NCI-H1417 (cell line): ENCODE data around the gene TMEM178B.
A peak's percentile ranks its signal among the peaks of the same experiment; 100 is the strongest.
"Not testable (repeated sequence)": the region's sequence is repeated elsewhere in the genome, so short reads cannot be mapped to it uniquely, and the experiment has no call there.

Source experiments
- DNase-seq, 3 experiments: peaks; one replicate each; lab custom pipeline; 2025; lab: John Stamatoyannopoulos, UW

TMEM178B gene

GRCh38 chr7:141184532-141185190, 110.8 kb downstream of the TMEM178B start:
- DNase-seq = no peak

GRCh38 chr7:141185369-141185967, 111.6 kb downstream of the TMEM178B start:
- no peak for DNase-seq

GRCh38 chr7:141189231-141189630, 115.4 kb downstream of the TMEM178B start:
- DNase-seq = no peak

GRCh38 chr7:141190495-141190894, 116.6 kb downstream of the TMEM178B start:
- DNase-seq = no peak

- DNase-seq = peak in 1 of 3 experiments; percentile 25
Measured at GRCh38 chr7:141191277-141191676, 117.4 kb downstream of the TMEM178B start.

GRCh38 chr7:141193066-141193465, 119.2 kb downstream of the TMEM178B start:
- DNase-seq = no peak

- not testable (repeated sequence) for DNase-seq
Measured at GRCh38 chr7:141195722-141196121, 121.9 kb downstream of the TMEM178B start.

GRCh38 chr7:141198194-141198958, 124.5 kb downstream of the TMEM178B start:
- peak in 1 of 3 experiments; percentile 19 for DNase-seq

GRCh38 chr7:141200191-141201108, 126.6 kb downstream of the TMEM178B start:
- no peak for DNase-seq

- no peak for DNase-seq
Measured at GRCh38 chr7:141201145-141201885, 127.5 kb downstream of the TMEM178B start.

- no peak for DNase-seq
Measured at GRCh38 chr7:141202535-141202934, 128.7 kb downstream of the TMEM178B start.

- DNase-seq = no peak
Measured at GRCh38 chr7:141203177-141203576, 129.3 kb downstream of the TMEM178B start.

- DNase-seq = peak in 1 of 3 experiments; percentile 55
Measured at GRCh38 chr7:141203586-141203985, 129.7 kb downstream of the TMEM178B start.

- DNase-seq = no peak
Measured at GRCh38 chr7:141207661-141208060, 133.8 kb downstream of the TMEM178B start.

GRCh38 chr7:141208539-141208938, 134.7 kb downstream of the TMEM178B start:
- DNase-seq = peak in 2 of 3 experiments; percentile 16 to 96

- DNase-seq = peak in 1 of 3 experiments; percentile 55
Measured at GRCh38 chr7:141209454-141209853, 135.6 kb downstream of the TMEM178B start.

- DNase-seq = no peak
Measured at GRCh38 chr7:141210862-141211261, 137.0 kb downstream of the TMEM178B start.

- DNase-seq = no peak
Measured at GRCh38 chr7:141213226-141213625, 139.4 kb downstream of the TMEM178B start.

- no peak for DNase-seq
Measured at GRCh38 chr7:141217938-141218337, 144.1 kb downstream of the TMEM178B start.

GRCh38 chr7:141218941-141219340, 145.1 kb downstream of the TMEM178B start:
- DNase-seq = no peak

GRCh38 chr7:141220263-141220880, 146.5 kb downstream of the TMEM178B start:
- DNase-seq = peak; percentile 33 to 81 (median 38)
